Right ventricle myocardium inferior (tissue), 1 donor: Measurements from ENCODE around the gene ZFYVE28. TPM values are rescaled to one million over a fixed set of nuclear protein-coding genes. Genes with fewer than 3 reads are reported as not detected.

ENCODE experiments used
- ATAC-seq: fragments of 200-7000 bp; cut with Tn5 transposase; one replicate; pipeline ENCODE4 v1.9.1; 2020; ENCODE audit warnings: mild to moderate bottlenecking, moderate library complexity
- DNase-seq: peaks from one replicate; pipeline ENCODE4 v3.0.0; 2021; ENCODE audit errors: missing footprints
- intact Hi-C: fragments of 100-400 bp; cut with DNase I; formaldehyde crosslinking; loops from one replicate; pipeline ENCODE4 v1.11.0; 2022
- total RNA-seq: library from RNA; stranded (reverse); fragmentation: NEBNext Ultra II Directional; extraction: Animal tissue kit (Norgen Biotek cat#: 25700); gene quantifications from one replicate; pipeline ENCODE4 v1.2.1, GENCODE V29; 2021
- donor health status: DM: no; HTN: yes; CAD: no; lungs with severe emphysema.

The ZFYVE28 gene
- total RNA-seq, 1 donor from 2014 or later, result 6.5 TPM

- intact Hi-C loops, result loop anchor here (5.0 kb wide), 1 partner anchor 84 kb away; no protein-coding TSS in a partner anchor
- ATAC-seq, result no peak
- no peak for DNase-seq
These were observed 67.5 kb downstream of the ZFYVE28 start for GRCh38 chr4:2350982-2351381.

GRCh38 chr4:2348786-2349185, 69.7 kb downstream of the ZFYVE28 start:
- DNase-seq, result no peak
- intact Hi-C loops, result no loop called here
- ATAC-seq, result no peak

- no peak for ATAC-seq
- intact Hi-C loops, result no loop called here
- no peak for DNase-seq
These were observed 71.3 kb downstream of the ZFYVE28 start for GRCh38 chr4:2347190-2347589.

- ATAC-seq (peak; percentile 13), DNase-seq (peak; percentile 34)
- intact Hi-C loops, result no loop called here
These were observed 75.0 kb downstream of the ZFYVE28 start for GRCh38 chr4:2343476-2343875.

- intact Hi-C loops, result no loop called here
These were observed 76.4 kb downstream of the ZFYVE28 start for GRCh38 chr4:2341911-2342652.

GRCh38 chr4:2341261-2341841, 77.1 kb downstream of the ZFYVE28 start:
- intact Hi-C loops, result no loop called here
- no peak for ATAC-seq
- no peak for DNase-seq

More at GRCh38 chr4:2341911-2342652, 76.4 kb downstream of the ZFYVE28 start:
- no peak for ATAC-seq
- DNase-seq, result peak; percentile 40

- no peak for ATAC-seq
- DNase-seq, result no peak
- intact Hi-C loops, result no loop called here
These were observed 78.0 kb downstream of the ZFYVE28 start for GRCh38 chr4:2340272-2341061.

- DNase-seq (no peak), ATAC-seq (no peak)
These were observed 78.8 kb downstream of the ZFYVE28 start for GRCh38 chr4:2339458-2340271.

GRCh38 chr4:2338754-2339457, 79.5 kb downstream of the ZFYVE28 start:
- DNase-seq (no peak), ATAC-seq (no peak)
- intact Hi-C loops, result no loop called here

More at GRCh38 chr4:2339458-2340271, 78.8 kb downstream of the ZFYVE28 start:
- intact Hi-C loops, result no loop called here

- intact Hi-C loops, result no loop called here
- DNase-seq, result no peak
- no peak for ATAC-seq
These were observed 80.5 kb downstream of the ZFYVE28 start for GRCh38 chr4:2337896-2338295.

GRCh38 chr4:2337131-2337723, 81.2 kb downstream of the ZFYVE28 start:
- no peak for DNase-seq
- intact Hi-C loops, result no loop called here

GRCh38 chr4:2336659-2337058, 81.8 kb downstream of the ZFYVE28 start:
- intact Hi-C loops, result no loop called here
- DNase-seq, result no peak
- no peak for ATAC-seq

More at GRCh38 chr4:2337131-2337723, 81.2 kb downstream of the ZFYVE28 start:
- ATAC-seq, result no peak

- intact Hi-C loops, result no loop called here
- DNase-seq, result no peak
- ATAC-seq, result no peak
These were observed 82.7 kb downstream of the ZFYVE28 start for GRCh38 chr4:2335729-2336101.

GRCh38 chr4:2334826-2335728, 83.4 kb downstream of the ZFYVE28 start:
- intact Hi-C loops, result no loop called here
- ATAC-seq, result no peak
- no peak for DNase-seq

GRCh38 chr4:2333916-2334644, 84.4 kb downstream of the ZFYVE28 start:
- no peak for DNase-seq

GRCh38 chr4:2333356-2333841, 85.0 kb downstream of the ZFYVE28 start:
- ATAC-seq (no peak), DNase-seq (no peak)
- intact Hi-C loops, result no loop called here

More at GRCh38 chr4:2333916-2334644, 84.4 kb downstream of the ZFYVE28 start:
- ATAC-seq, result no peak
- intact Hi-C loops, result no loop called here
